GM18511 (cell line): Measurements from ENCODE around the gene ARHGAP4.
A peak's percentile ranks its signal among the peaks of the same experiment; 100 is the strongest.

ENCODE experiments used
- ATAC-seq: cut with Tn5 transposase; IDR thresholded peaks from one replicate; pipeline ENCODE4 v1.9.1; 2021; ENCODE audit warnings: mild to moderate bottlenecking, moderate library complexity; ENCODE audit not compliant: unreplicated experiment

ARHGAP4 gene

DNA sequence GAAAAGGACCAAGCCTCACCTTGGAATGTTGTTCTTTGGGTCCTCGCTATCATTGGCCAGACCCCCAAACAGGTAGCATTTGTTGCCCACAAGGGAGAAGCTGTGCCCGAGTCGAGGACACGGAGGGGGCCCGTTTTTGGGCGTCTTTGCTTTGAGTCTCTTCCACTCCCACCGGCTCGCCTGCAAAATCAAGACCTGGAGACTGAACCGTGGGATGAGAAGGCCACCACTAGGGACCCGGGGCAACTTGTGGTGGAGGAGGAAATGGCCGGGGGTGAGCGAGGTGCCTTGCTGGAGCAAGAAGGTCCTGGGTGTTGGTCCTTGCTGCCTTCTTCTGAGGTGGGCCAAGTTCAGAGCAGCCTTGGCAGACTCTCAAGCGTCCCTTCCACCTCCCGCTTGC, 38.0 kb upstream of the ARHGAP4 start:
- ATAC-seq, result no peak

DNA sequence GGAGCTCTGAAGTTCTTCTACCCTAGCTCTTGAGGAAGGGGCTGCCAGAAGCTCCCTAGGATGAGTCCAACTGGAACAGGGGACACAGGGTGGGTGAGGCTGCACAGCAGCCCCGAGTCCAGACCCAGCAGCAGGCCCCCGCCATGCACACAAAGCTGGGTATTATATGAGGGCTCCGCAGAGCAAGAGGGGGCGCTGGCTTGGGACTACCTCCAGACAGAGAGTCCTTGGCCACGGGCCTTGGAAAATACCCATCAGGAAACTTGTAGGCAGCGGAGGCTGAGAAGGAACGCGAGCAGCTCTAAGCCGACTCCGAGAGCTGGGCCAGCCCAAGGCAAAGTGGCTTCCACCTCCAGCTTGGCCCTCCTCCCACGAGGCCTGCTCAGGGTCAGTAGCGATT, 37.5 kb upstream of the ARHGAP4 start:
- ATAC-seq, result no peak

GRCh38 chrX:153961292-153961691, 35.2 kb upstream of the ARHGAP4 start:
- ATAC-seq, result no peak

DNA sequence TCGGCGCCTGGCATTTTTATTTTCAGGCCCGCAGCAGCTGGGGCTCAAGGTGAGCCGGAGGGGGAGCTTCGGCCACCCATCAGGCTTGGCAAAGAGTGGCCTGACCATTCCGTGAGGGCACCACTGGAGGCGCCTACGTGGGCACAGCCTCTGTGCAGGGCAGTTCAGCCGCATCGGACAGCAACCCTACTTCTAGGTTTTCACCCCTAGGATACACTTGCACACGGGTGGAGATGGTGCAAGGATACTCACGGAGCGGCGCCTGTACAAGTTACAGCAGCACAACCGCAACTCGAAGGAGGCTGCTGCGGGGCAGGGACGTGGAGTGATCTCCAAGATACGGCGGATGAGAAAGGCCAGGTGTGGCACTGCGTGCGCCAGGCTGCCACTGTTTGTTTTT, 34.7 kb upstream of the ARHGAP4 start:
- no peak for ATAC-seq

- ATAC-seq, result no peak
Observed at GRCh38 chrX:153960077-153960476, 34.0 kb upstream of the ARHGAP4 start.

GRCh38 chrX:153959649-153960048, 33.6 kb upstream of the ARHGAP4 start:
- ATAC-seq, result no peak

GRCh38 chrX:153958605-153959004, 32.5 kb upstream of the ARHGAP4 start:
- no peak for ATAC-seq

GRCh38 chrX:153957224-153957623, 31.2 kb upstream of the ARHGAP4 start:
- ATAC-seq, result no peak

DNA sequence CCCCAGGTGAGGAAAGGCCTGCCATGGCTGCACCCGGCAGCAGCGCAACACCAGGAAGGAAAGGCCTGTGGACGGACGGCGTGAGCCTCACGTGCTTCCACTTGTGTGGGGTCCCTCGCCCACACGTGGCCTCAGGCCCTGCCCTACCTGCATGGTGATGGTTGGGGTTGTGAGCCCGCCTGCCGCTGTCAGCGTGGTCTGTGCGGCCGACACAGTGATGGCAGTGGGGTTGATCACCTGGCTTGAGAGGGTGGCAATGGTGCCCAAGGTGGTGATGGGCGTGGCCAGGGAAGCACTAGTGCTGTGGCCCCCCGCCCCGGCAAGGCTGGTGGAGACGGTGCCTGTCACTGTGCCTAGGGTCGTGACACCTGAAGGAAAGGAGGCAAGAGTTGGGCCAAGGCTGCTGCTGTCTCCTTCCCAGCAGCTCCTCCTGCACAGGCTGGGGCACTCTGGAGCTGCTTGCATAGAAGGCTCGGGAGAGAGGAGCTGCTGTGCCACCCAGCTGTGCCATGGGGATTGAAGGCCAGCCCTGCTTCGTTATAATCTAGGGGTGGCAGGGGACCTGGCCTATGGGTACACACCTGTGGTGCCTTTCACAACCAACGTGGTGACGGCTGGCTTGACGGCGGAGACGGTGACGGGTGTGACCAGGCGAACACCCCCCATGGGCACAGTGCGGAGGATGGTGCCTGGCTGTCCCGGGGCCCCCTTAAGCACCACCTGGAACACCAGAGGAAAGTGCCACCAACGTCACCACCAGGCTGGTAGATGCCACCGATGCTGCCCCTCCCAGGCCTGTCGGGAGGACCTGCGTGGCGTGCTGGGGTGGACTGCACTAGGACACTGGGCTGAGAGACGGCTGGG, 30.2 kb upstream of the ARHGAP4 start:
- no peak for ATAC-seq

DNA sequence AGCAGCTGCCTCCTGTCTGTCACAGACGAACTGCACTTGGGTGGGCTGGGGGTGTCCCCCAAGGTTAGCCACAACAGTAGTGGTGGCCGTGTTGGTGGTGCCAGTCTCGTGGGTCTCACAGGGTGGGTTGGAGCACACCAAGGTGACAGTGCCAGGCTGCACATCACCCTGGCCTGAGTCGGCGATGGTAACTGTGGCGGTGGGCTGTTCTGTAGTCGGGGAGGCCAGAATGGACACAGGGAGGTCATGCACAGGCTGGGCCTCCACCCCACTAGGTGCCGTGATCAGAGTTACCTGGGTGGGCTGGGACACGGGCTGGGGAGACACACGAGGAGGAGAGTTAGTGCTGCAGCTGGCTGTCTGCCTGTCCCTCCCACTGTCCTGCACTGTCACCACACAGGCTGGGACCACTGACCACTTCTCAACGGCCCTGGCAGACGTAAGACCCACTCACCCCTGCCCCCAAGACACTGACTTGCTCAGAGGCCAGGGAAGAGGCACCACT, 29.2 kb upstream of the ARHGAP4 start:
- no peak for ATAC-seq

GRCh38 chrX:153954558-153955227, 28.6 kb upstream of the ARHGAP4 start:
- ATAC-seq, result no peak

DNA sequence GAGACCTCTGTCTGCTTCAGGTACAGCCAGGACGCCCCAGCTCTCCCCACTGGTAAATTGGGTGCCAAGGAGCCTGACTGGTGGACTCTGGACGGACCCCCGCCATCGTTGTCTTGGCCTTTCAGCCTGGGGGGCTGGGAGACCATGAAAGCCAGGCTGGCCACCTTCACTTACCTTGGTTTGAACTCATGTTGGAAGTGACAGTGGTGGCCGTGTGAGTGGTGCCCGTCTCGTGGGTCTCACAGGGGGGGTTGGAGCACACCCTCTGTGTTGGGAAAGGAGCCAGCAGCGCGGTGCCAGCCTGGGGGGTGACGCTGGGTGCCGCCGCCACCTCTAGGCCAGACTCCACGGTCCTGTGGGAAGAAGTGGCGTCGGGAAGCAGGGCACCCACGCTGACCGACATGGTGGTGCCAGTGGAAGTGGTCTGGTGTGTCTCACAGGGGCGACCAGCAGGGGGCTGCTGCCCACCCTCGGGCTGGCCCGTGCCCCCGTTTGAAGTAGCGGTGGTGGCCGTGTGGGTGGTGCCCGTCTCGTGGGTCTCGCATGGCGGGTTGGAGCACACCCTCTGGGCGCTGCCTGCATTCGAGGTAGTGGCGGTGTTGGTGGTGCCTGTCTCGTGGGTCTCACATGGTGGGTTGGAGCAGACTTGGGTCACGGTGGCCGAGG, 28.0 kb upstream of the ARHGAP4 start:
- no peak for ATAC-seq

GRCh38 chrX:153953342-153953830, 27.3 kb upstream of the ARHGAP4 start:
- ATAC-seq, result peak; percentile 55

- ATAC-seq, result no peak
Observed at GRCh38 chrX:153952373-153953026, 26.4 kb upstream of the ARHGAP4 start.

DNA sequence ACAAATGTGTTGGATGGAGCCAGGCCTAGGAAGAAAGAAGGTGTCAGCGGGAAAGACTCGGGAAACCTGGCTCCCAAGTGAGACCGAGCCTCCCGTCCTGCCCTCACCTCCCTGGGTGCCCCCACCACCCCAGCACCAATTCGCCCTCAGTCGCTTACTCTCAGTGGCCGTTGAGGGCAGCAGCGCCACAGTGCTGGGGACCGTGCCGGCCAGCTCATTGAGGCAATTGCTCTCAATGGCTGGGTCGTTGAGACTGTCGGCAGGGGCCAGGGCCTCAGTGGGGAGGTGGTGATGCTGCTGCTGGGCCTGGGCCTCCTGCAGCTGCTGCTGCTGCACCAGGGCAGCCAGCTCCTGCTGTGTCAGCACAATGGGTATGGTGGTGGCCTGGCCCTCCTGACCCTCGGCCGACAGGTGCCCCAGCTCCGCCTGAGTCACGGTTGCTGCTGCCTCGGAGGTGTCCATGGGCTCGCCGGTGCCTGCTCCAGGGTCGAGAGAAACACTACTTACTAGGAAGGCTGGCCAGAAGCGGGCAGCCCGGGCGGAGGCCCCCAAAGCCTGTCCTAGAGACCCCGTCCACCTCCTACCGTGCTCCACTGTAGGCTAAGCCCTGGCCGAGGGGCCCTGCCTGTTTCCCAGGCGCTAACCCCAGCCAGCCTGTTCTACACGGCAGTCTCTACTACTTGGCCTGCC, 25.8 kb upstream of the ARHGAP4 start:
- ATAC-seq, result no peak

GRCh38 chrX:153950127-153950526, 24.1 kb upstream of the ARHGAP4 start:
- ATAC-seq, result no peak

DNA sequence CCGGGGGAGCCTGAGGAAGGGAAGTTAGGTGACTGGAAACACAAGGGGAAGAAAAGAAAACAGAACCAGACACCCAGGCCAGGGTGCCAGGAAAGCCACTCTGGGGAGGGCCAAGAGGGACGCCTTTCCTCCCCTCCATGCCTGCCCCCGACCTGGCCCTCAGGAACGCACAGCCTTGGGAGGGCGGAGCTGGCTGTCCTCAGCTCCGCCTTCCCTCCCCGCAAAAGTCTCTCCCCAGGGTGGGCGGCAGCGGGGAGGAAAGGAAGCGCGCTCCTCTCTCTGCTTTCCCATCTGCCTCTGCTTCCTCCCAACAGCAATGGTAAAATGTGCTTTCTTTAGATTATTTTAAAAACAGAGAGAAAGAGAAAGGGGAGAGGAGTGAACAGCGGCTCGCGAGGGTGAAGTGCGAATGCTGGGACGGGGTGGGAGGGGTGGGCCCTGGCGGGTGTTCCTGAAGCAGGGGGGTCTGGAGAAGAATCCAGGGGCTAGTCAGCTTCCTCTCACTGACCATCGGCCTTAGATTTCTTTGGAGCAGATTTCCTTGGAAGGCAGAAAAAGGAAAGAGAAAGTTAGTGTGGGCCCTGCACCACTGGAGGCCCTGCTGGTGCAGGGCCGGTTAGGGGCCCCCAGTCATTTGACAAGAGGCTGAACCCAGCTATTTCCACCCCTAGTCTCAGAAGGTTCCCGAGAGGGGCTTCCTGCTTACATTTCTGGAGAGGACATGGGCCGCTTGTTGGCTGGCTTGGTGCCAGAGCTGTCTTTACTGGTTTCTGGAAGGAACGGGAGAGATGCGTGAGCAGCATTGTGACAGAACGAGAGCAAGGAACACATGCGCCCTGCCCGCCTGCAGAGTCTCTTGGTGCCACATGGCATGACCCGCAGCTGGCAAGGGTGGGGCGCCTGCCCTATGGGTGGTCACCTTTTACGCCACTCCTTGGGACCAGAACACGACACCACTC, 23.1 kb upstream of the ARHGAP4 start:
- no peak for ATAC-seq

DNA sequence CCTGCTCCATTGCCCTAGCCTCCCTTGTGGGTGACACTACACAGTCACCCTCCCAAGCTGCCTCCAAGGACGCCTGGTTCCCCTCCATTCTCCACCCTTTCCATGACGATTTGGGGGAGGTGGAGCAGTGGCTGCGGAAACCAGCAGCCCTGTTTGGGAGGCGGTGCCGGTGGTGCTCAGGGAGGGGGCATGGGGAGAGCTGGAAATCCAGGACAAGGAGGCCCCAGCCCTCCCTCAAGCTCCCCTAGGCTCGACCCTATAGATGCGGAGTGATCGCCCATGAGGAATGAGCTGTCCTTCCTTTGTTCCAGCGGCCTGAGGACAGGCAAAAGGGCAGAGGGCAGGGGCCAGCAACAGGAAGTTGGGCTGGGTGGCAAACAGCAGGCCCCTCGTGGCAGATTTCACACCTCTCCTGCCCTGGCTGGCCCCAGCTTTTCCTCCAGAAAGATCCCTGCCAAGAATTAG, 22.0 kb upstream of the ARHGAP4 start:
- ATAC-seq, result no peak
